Left ventricle myocardium inferior (tissue), 1 donor: ENCODE data around the gene PLEKHA6. TPM values are rescaled to one million over a fixed set of nuclear protein-coding genes. Genes with fewer than 3 reads are reported as not detected.

Experiments
- DNase-seq: peaks from one replicate; pipeline ENCODE4 v3.0.0-alpha.2; 2020
- H3K27ac ChIP-seq: fragments of 200-600 bp; replicated peaks from 2 replicates; pipeline ENCODE4 v1.8.0; 2021
- H3K27me3 ChIP-seq: fragments of 200-600 bp; 2 replicates; pipeline ENCODE4 v1.8.0; 2021; ENCODE audit warnings: low read depth
- H3K36me3 ChIP-seq: fragments of 200-600 bp; 2 replicates; pipeline ENCODE4 v1.8.0; 2021
- H3K4me1 ChIP-seq: fragments of 200-600 bp; 2 replicates; pipeline ENCODE4 v1.8.0; 2021
- H3K4me3 ChIP-seq: fragments of 200-600 bp; 2 replicates; pipeline ENCODE4 v1.8.0; 2021; ENCODE audit warnings: mild to moderate bottlenecking, moderate library complexity
- H3K9me3 ChIP-seq: fragments of 200-600 bp; replicated peaks from 2 replicates; pipeline ENCODE4 v1.8.0; 2021
- CTCF ChIP-seq: fragments of 200-600 bp; IDR thresholded peaks from 2 replicates; pipeline ENCODE4 v1.8.0; 2021; ENCODE audit warnings: antibody characterized with exemption, mild to moderate bottlenecking, borderline replicate concordance
- intact Hi-C: fragments of 100-400 bp; cut with micrococcal nuclease; formaldehyde crosslinking; loops from one replicate; pipeline ENCODE4 v1.11.0; 2022
- total RNA-seq: library from RNA; stranded (reverse); fragmentation: NEBNext Ultra II Directional; extraction: Animal tissue kit (Norgen Biotek cat#: 25700); gene quantifications from one replicate; pipeline ENCODE4 v1.2.1, GENCODE V29; 2021
- donor health status: DM: no; HTN: yes; CAD: no; lungs with severe emphysema.

The PLEKHA6 gene
- total RNA-seq, 1 donor from 2014 or later: 28.8 TPM

- no peaks in the 10 kb centered on the region for H3K4me1 ChIP-seq
- no peak overlapping the region for H3K27ac ChIP-seq
- no peaks in the 10 kb centered on the region for H3K36me3 ChIP-seq
- intact Hi-C loops: no loop called here
- peaks cover 58% of the 10 kb centered on the region for H3K27me3 ChIP-seq
- no peak for DNase-seq
- no peaks in the 10 kb centered on the region for H3K9me3 ChIP-seq
- TF ChIP-seq CTCF: no peak
- H3K4me3 ChIP-seq: no peak overlapping the region
These were observed 181.0 kb downstream of the PLEKHA6 start for GRCh38 chr1:204178487-204179281.

GRCh38 chr1:204177133-204177532, 182.6 kb downstream of the PLEKHA6 start:
- no peak for TF ChIP-seq CTCF
- no peak overlapping the region for H3K4me3 ChIP-seq
- H3K27ac ChIP-seq: no peak overlapping the region
- no peaks in the 10 kb centered on the region for H3K36me3 ChIP-seq
- H3K4me1 ChIP-seq: no peaks in the 10 kb centered on the region
- DNase-seq: no peak
- H3K9me3 ChIP-seq: no peaks in the 10 kb centered on the region
- peaks cover 59% of the 10 kb centered on the region for H3K27me3 ChIP-seq
- intact Hi-C loops: no loop called here

GRCh38 chr1:204176049-204176448, 183.7 kb downstream of the PLEKHA6 start:
- DNase-seq: no peak
- Histone ChIP-seq H3K36me3 (no peaks in the 10 kb centered on the region), H3K9me3 (no peaks in the 10 kb centered on the region), H3K27me3 (peaks cover 59% of the 10 kb centered on the region), H3K4me1 (no peaks in the 10 kb centered on the region), H3K4me3 (no peak overlapping the region), H3K27ac (no peak overlapping the region)
- intact Hi-C loops: no loop called here
- TF ChIP-seq CTCF: no peak

- intact Hi-C loops: no loop called here
- H3K27me3 ChIP-seq: peaks cover 59% of the 10 kb centered on the region
These were observed 184.8 kb downstream of the PLEKHA6 start for GRCh38 chr1:204174958-204175357.

GRCh38 chr1:204172404-204173029, 187.2 kb downstream of the PLEKHA6 start:
- Histone ChIP-seq H3K27ac (no peak overlapping the region), H3K36me3 (no peaks in the 10 kb centered on the region), H3K4me3 (no peak overlapping the region), H3K9me3 (peaks cover 29% of the 10 kb centered on the region), H3K27me3 (peaks cover 39% of the 10 kb centered on the region), H3K4me1 (no peaks in the 10 kb centered on the region)
- DNase-seq: no peak
- TF ChIP-seq CTCF: no peak
- intact Hi-C loops: no loop called here

More at GRCh38 chr1:204174958-204175357, 184.8 kb downstream of the PLEKHA6 start:
- H3K4me1 ChIP-seq: no peaks in the 10 kb centered on the region
- H3K4me3 ChIP-seq: no peak overlapping the region
- H3K36me3 ChIP-seq: no peaks in the 10 kb centered on the region
- DNase-seq: no peak
- TF ChIP-seq CTCF: no peak
- peaks cover 10% of the 10 kb centered on the region for H3K9me3 ChIP-seq
- no peak overlapping the region for H3K27ac ChIP-seq
